ENCODE data around the gene MRPS31.
"Not testable (repeated sequence)": the region's sequence is repeated elsewhere in the genome, so short reads cannot be mapped to it uniquely, and the experiment has no call there.

Gene MRPS31

GRCh38 chr13:40793339-40793738 lies 22.3 kb upstream of the MRPS31 start:
- no peaks in the 10 kb centered on the region for H3K27me3 ChIP-seq
- TF ChIP-seq Cebpa-rat (IDR thresholded peaks at IDR 0.05): no peak
- peaks cover 10 to 59% (median 44%) of the 10 kb centered on the region in 10 experiments for H3K4me1 ChIP-seq
- no peaks in the 10 kb centered on the region for H3K9me3 ChIP-seq (replicated peaks in 1 of 11)
- H3K27ac ChIP-seq: no peak overlapping the region
- H3K4me3 ChIP-seq: no peak overlapping the region
- H3K4me2 ChIP-seq: peak overlapping the region in 7 of 11 experiments; percentile 24 to 65 (median 52); a peak in 10 of 22 replicates
- no peak overlapping the region for H3K9ac ChIP-seq
- H3K36me3 ChIP-seq: peaks cover 0 to 45% (median 31%) of the 10 kb centered on the region in 11 experiments; a peak in 20 of 22 replicates
- H4K20me1 ChIP-seq: peaks cover 0 to 11% (median 0%) of the 10 kb centered on the region in 11 experiments; a peak in 1 of 22 replicates

GRCh38 chr13:40792284-40793051 lies 21.5 kb upstream of the MRPS31 start:
- Histone ChIP-seq H3K4me3 (no peak overlapping the region), H3K4me1 (peaks cover 2 to 53% (median 39%) of the 10 kb centered on the region in 10 experiments; a peak in 19 of 20 replicates), H3K4me2 (peak overlapping the region in 8 of 11 experiments; percentile 19 to 65 (median 51); a peak in 15 of 22 replicates), H4K20me1 (peaks cover 0 to 11% (median 0%) of the 10 kb centered on the region in 11 experiments; a peak in 1 of 22 replicates), H3K9me3 (replicated peaks in 1 of 11) (no peaks in the 10 kb centered on the region), H3K27me3 (no peaks in the 10 kb centered on the region), H3K36me3 (peaks cover 0 to 45% (median 31%) of the 10 kb centered on the region in 11 experiments; a peak in 20 of 22 replicates), H3K9ac (no peak overlapping the region), H3K27ac (no peak overlapping the region)
- TF ChIP-seq Cebpa-rat (IDR thresholded peaks at IDR 0.05): no peak

DNA sequence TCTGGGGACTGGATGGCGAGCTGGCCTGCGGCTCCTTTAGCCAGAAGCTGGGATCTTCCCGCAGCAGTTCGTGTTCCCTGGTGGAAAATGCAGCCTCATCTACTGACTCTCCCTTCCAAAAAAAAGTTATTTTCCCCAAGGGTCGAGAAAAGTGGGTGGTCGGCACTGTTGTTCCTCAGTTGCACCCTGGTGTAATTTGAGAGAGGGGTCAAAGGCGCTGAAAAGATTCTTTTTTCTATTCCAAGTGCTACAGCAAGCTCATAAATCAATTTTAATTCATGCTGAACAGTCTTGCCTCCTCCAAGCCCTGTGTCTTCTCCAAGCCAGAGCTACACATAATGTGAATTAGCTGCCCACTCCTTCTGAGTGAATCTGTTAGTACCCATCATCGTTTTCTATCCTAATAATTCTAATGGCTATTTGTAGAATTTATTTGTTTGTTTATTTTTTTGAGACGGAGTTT lies 19.2 kb upstream of the MRPS31 start:
- Histone ChIP-seq H4K20me1 (peaks cover 0 to 11% (median 0%) of the 10 kb centered on the region in 11 experiments; a peak in 1 of 22 replicates), H3K4me1 (peaks cover 12 to 59% (median 45%) of the 10 kb centered on the region in 10 experiments; a peak in 19 of 20 replicates), H3K36me3 (peaks cover 0 to 24% (median 19%) of the 10 kb centered on the region in 11 experiments; a peak in 20 of 22 replicates), H3K4me3 (peak overlapping the region; percentile 65 to 82 (median 73)), H3K9ac (peak overlapping the region; percentile 80 to 87 (median 85)), H3K27ac (peak overlapping the region in 10 of 11 experiments; percentile 74 to 86 (median 82); a peak in 18 of 22 replicates), H3K9me3 (replicated peaks in 1 of 11) (no peaks in the 10 kb centered on the region), H3K27me3 (no peaks in the 10 kb centered on the region), H3K4me2 (peak overlapping the region; percentile 85 to 99 (median 96))
- TF ChIP-seq Cebpa-rat (IDR thresholded peaks at IDR 0.05): no peak

DNA sequence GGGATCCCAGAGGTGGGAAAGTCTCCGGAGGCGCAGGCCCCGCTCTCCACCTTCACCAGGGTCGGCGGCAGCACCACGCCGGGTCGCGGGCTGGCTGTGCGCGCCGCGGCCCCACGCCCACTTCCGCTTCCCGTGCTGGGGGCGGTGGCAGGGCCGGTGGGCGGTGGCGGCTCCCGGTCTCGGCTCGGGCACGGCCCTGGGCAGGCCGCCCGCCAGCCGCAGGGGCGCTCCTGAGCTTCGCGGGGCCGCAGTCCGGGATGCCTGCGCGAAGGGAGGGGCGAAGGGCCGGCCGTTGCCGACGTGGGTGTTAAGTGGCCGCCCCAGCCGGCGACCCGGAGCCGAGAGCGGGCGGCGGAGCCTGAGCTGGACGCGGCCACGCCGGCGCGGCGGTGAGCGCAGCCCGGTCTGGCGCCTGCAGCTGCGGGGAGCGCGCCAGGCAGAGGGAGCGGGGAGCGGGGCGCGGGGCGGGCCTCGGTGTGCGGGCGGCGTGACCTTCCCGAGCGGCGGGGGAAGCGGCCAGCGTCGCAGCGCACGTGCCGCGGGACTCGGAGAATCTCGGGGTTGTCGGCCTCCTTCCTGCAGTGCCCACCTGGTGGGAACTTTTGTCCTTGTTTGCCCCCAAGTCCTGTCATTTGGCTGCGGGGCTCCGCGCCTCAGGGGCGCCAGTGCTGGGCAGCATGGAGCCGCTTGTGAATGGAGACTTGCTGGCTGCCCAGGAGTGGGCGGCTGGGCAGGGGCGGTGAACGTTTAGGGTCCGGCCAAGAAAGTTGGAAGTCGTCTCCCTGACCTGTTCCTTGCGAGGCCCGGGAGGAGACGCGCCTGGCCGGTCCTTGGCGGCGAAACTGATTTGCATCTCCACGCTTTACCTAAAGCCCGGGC lies 18.5 kb upstream of the MRPS31 start, which contains the start of gene SLC25A15:
Gene SLC25A15, plus strand, starts transcription at position 337 of the 879 bp plus-strand sequence. CDS start 3,616 bp downstream, outside the sequence.
- H3K9me3 ChIP-seq (replicated peaks in 1 of 11): no peaks in the 10 kb centered on the region
- TF ChIP-seq Cebpa-rat (IDR thresholded peaks at IDR 0.05): no peak
- H4K20me1 ChIP-seq: peaks cover 0 to 11% (median 0%) of the 10 kb centered on the region in 11 experiments; a peak in 1 of 22 replicates
- peaks cover 0 to 17% (median 14%) of the 10 kb centered on the region in 11 experiments; a peak in 20 of 22 replicates for H3K36me3 ChIP-seq
- peak within 1 kb of the TSS; percentile 54 to 86 (median 80) for H3K27ac ChIP-seq
- peak within 1 kb of the TSS; percentile 80 to 87 (median 85) for H3K9ac ChIP-seq
- no peaks in the 10 kb centered on the region for H3K27me3 ChIP-seq
- H3K4me1 ChIP-seq: peaks cover 13 to 59% (median 46%) of the 10 kb centered on the region in 10 experiments; a peak in 19 of 20 replicates
- H3K4me3 ChIP-seq: peak within 1 kb of the TSS; percentile 65 to 82 (median 73)
- peak within 1 kb of the TSS; percentile 85 to 99 (median 96) for H3K4me2 ChIP-seq

- H3K27ac ChIP-seq: peak overlapping the region; percentile 54 to 86 (median 80)
- peaks cover 21 to 59% (median 46%) of the 10 kb centered on the region in 10 experiments; a peak in 19 of 20 replicates for H3K4me1 ChIP-seq
- H3K9ac ChIP-seq: peak overlapping the region; percentile 80 to 87 (median 85)
Observed at GRCh38 chr13:40788540-40789274, 17.7 kb upstream of the MRPS31 start.

DNA sequence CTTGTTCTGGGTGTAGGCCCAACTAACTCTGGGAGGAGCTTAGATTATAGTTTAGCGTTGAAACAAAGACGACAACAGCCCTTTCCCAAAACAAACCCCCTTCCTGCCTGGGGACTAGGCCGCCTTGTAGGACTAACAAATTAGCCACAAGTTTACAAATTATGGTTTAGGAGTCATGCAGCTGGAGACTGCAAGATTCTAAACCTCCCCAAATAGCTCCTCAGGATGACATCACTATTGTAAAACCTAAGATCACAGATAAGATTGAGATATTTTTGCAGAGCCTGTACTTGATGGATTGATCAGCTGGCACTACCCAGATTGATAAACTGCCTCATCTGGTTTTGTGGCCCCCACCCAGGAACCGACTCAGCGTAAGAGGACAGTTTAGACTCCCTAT lies 16.1 kb upstream of the MRPS31 start:
- Histone ChIP-seq H4K20me1 (no peaks in the 10 kb centered on the region), H3K27me3 (no peaks in the 10 kb centered on the region), H3K36me3 (no peaks in the 10 kb centered on the region), H3K4me3 (no peak overlapping the region), H3K9me3 (replicated peaks in 1 of 11) (0 out of 22 replicates have a peak, but pooled peaks cover 0 to 4% (median 0%) of the 10 kb centered on the region in 11 experiments), H3K4me1 (peaks cover 25 to 54% (median 35%) of the 10 kb centered on the region in 10 experiments), H3K27ac (peak overlapping the region in 2 of 11 experiments; percentile 2 to 22; a peak in 1 of 22 replicates), H3K9ac (no peak overlapping the region), H3K4me2 (peak overlapping the region; percentile 0 to 54 (median 25); a peak in 16 of 22 replicates)
- no peak for TF ChIP-seq Cebpa-rat (IDR thresholded peaks at IDR 0.05)

More at GRCh38 chr13:40788540-40789274, 17.7 kb upstream of the MRPS31 start:
- Histone ChIP-seq H4K20me1 (peaks cover 0 to 11% (median 0%) of the 10 kb centered on the region in 11 experiments; a peak in 1 of 22 replicates), H3K4me2 (peak overlapping the region; percentile 85 to 99 (median 96)), H3K4me3 (peak overlapping the region; percentile 65 to 82 (median 73))
- not testable (repeated sequence) for H3K9me3 ChIP-seq (replicated peaks in 1 of 11); H3K27me3 ChIP-seq; H3K36me3 ChIP-seq
- peak in 1 of 11 experiments; percentile 39; a peak in 1 of 22 replicates for TF ChIP-seq Cebpa-rat (IDR thresholded peaks at IDR 0.05)

DNA sequence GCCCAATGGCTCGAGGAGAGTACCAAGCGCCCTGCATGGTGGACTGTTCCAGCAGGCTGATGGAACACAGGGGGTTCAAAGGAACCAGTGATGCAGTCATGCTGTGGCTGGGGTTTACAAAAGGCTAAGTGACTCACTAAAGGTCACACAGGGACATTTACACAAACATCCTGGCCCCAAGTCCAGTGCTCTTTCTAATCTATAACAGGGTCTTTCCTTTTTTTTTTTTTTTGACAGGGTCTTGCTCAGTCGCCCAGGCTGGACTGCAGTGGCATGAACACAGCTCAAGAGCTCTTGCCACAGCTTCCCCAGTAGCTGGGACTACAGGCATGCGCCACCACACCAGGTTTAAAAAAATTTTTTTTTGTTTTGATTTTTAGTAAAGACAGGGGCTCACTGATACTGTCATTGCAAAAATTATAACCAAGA lies 15.6 kb upstream of the MRPS31 start:
- H3K4me3 ChIP-seq: no peak overlapping the region
- no peaks in the 10 kb centered on the region for H4K20me1 ChIP-seq
- no peaks in the 10 kb centered on the region for H3K36me3 ChIP-seq
- no peak for TF ChIP-seq Cebpa-rat (IDR thresholded peaks at IDR 0.05)
- H3K4me2 ChIP-seq: peak overlapping the region; percentile 0 to 54 (median 25); a peak in 19 of 22 replicates
- peaks cover 30 to 58% (median 39%) of the 10 kb centered on the region in 10 experiments for H3K4me1 ChIP-seq
- no peak overlapping the region for H3K9ac ChIP-seq
- H3K27ac ChIP-seq: peak overlapping the region in 2 of 11 experiments; percentile 2 to 22; a peak in 1 of 22 replicates
- 0 out of 22 replicates have a peak, but pooled peaks cover 0 to 4% (median 0%) of the 10 kb centered on the region in 11 experiments for H3K9me3 ChIP-seq (replicated peaks in 1 of 11)
- H3K27me3 ChIP-seq: no peaks in the 10 kb centered on the region
